NCI-H1436 treated with DMSO at 0.1 percent for 48 hours (cell line): ENCODE results near the gene PYGB.
"Not testable (repeated sequence)": the region's sequence is repeated elsewhere in the genome, so short reads cannot be mapped to it uniquely, and the experiment has no call there.

ENCODE experiments used
- DNase-seq: peaks from one replicate; lab custom pipeline; 2025; lab: John Stamatoyannopoulos, UW

Gene PYGB

GRCh38 chr20:25314497-25315417 is 66.9 kb downstream of the PYGB start:
- DNase-seq: no peak

- DNase-seq: no peak
Measured at GRCh38 chr20:25315418-25316210, 67.7 kb downstream of the PYGB start.

GRCh38 chr20:25316506-25317190 is 68.8 kb downstream of the PYGB start:
- no peak for DNase-seq

DNA sequence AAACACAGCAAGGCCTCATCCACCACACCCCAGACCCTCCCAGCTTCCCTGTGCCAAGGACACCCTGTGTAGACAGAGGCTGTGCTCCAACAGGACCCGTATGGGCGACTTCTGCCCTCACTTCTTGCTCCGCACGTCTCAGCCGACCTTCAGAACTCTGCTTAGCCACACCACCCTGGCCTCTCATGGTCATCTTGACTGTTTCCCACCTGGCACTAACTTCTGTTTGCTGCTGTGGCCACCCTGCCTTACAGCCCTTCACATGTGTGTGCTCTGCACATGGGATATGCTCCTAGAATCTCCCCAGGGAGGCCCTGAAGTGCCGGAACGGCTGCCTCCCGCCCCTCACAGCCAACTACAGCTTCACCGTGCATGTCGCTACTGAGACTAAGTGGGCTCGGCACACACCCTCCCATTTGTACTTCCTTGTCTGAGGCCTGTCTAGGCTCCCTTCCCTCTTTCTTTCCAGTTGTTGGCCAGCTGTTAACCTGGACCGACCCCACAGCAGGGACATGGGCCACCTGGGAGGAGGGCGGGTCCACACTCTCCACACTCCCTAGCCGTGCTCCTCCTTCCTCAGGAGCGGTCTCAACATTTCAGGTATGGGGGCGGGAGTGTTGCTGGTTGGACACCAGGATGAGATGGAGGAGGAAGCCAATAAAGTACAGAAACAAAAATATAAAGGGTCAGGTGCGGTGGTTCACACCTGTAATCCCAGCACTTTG is 69.6 kb downstream of the PYGB start:
- no peak for DNase-seq

DNA sequence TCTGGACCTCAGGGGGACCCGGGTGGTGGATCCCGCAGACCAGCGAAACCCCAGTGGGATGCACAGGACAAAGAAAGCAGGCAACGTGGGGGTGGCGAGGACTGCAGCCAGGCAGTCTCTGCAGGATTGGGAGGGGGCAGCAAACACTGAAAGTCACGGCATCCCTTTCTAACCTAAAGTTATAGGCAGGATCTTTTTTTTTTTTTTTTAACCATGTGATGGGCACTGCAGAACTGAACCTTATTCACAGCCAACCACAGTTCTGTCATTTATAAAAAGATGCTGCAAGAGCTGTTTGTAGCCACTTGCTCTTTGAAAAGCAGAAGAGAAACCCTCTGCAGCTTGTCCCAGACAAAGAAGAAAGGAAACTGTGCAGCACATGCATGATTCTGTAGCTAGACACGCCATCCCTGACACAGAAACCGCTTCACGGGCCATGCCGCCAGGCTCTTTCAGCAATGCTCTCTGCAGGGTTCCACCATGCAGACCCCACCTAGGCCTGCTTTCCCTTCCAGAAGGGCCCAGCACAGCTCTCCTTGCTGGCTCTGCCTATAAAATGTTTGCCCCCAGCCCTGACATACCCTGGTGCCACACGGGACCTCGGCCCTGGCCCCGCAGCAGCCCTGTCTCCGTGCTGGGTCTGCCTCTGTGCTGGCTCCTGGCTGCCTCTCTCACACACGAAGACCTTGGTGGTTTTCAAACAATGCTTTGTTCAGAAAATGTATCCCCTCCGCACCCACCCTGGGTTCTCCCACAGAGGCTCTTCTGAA is 70.8 kb downstream of the PYGB start:
- no peak for DNase-seq

DNA sequence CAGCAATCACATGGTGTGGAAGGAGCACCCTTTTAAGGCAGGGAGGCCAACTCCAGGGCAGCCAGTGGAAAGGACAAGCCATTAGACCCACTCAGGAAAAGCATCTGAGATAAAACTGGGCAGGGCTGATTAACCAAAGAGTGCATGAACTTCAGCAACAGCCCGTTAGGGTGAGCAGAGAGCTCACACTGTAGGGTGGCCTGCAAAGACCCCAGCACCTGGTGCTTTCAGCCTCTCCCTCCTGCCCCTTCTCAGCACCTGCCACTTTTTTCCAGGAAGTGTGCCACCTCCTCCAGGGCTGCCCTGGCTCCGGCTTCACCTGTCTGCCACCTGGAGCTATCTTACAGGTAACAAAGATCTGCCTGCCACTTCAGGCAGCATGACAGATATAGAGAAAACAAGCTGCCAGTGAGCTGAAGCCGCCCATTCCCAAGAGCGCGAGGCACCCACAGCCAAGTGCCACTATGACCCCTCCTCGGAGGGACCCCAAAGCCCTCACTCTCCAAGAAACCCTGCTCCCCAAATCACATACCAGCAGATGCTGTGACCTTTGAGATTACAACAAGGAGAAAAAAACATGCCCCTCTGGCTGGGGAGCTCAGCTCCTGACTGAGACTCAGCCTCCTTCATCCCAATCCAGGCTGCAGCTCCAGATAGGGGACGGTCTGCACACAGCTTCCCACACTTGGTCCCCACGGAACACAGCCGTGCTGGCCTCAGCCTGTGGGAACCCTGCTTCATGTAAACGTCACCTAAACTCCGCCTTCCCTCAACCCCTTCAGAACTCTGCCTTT is 71.6 kb downstream of the PYGB start:
- no peak for DNase-seq

DNA sequence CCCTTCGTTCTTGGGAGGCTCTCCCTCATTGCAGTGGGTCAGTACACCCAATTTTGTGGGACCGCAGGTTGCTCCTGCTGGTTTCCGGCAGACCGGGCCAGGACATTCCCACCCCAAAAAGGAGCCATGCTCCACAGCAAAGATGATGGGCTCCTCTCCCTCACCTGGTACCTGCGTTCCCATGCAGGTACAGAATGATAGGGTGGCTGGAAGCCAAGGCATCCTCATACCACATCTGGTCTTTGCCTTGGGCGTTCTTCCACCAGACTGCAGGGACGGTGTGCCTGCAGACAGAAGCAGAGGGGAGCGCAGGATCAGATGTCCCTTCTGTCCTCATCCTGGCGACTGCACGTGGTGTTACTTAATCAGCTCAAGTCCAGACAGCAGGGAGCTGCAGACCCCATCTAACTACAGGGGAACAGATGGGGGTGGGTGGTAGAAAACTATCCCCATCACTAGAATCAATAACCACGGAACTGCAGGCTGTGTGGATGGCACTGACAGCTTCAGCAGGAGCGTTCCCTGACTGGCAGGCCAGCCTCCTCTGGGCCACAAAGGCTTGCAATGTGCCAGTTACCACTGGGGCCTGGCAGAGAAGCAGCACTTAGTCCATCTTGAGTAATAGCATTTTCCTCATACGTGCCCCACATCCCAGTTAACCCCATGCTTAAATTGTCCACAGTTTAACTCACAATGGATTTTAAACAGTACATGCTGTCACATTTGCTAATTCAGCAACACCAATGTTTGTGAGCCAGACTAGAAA is 72.3 kb downstream of the PYGB start:
- no peak for DNase-seq

DNA sequence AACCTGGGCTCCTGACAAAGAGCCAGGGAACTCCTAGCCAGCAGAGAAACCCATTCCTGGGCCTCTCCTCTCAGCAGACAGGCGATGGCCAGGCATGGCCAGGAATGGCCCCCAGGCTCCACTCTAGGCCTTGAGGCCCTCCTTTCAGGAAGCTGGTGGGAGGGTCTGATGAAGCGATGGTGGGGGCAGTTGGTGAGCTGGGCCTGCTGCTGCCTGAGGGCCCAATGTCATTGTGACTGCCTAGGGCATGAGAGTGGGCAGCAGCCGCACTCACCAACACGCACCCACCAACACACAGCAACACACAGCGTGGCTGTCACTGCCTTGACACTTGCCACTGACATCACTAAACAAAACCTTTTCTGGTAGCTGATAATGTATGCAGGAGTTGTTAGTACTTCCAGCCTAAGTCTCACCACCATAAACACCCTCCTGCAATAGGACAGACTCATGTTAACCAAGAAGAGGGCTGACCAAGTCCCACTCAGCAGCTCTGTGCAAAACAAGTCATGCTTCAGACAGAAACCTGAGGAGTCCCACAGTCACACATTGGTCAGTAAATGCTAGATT is 73.5 kb downstream of the PYGB start:
- DNase-seq: no peak

DNA sequence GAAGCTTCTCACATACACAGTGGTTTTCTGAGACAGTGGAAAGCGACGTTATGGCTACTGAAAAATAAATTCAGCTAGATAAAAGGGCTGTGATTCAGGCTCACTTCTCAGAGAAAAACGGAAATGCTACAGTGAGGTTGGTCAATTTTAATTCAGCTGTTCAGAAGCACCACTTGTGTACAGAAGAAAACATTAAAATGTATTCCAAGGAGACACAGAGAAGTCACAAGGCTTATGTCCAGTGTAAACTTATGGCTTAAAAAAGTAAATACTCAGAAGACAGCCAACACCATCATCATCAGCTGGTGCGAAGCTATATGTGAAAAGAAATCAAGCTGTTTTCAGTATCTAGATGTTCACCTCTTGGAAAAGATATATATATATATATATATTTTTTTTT is 74.1 kb downstream of the PYGB start:
- DNase-seq: no peak

- no peak for DNase-seq
Measured at GRCh38 chr20:25323496-25324246, 75.8 kb downstream of the PYGB start.

GRCh38 chr20:25324412-25324811 is 76.5 kb downstream of the PYGB start:
- no peak for DNase-seq

- no peak for DNase-seq
Measured at GRCh38 chr20:25325073-25325472, 77.2 kb downstream of the PYGB start.

GRCh38 chr20:25325997-25326396 is 78.1 kb downstream of the PYGB start:
- DNase-seq: no peak

DNA sequence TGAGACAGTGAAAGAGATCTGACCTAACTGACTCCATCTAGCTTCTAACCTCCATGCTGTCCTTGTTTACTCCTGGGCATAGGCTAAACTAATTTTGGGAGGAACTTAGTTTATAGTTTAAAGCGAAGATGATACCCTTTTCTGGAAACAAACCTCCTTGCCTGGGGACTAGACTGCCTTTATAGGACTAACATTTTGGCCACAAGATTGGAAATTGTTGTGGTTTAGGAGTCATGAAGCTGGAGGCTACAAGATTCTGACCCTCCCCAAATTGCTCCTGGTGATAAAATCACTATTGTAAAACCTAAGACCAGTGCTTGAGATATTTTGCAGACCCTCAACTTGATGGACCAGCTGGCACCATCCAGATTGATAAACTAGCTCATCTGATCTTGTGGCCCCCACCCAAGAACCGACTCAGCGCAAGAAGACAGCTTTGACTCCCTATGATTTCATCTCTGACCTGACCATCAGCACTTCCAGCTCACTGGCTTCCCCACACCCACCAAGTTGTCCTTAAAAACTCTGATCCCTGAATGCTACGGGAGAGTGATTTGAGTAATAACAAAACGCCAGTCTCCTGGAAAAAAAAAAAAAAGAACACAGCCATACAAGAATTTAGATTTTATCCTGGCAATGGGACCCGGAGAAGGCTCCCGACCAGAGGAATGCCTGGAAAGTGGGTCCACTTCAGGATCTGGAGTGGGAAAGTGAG is 79.8 kb downstream of the PYGB start:
- DNase-seq: no peak

DNA sequence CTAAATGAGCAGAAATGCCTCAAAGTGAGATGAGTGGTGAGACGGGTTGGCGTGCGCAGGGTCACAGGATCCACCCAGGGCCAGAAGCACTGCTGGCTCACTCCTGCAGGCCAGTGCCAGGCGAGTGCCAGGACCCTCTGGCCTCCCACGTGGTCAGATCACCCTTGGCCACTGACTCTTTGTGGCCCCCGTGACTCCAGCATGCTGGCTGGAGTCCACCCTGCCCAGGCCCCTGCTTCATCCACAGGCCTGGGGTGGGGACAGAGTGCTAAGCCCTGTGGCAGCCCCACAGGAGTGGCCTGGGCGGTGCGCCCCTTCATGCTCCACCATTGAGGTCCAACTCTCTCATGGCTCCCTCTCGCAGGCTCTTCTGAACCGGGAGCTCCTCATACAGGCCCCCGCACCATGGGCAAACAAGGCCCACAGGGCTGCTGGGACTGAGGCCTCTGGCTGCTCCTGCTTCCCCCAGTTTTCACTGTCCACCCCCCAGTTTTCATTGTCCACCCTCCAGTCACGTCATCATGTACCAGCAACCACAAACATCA is 81.1 kb downstream of the PYGB start:
- DNase-seq: no peak

DNA sequence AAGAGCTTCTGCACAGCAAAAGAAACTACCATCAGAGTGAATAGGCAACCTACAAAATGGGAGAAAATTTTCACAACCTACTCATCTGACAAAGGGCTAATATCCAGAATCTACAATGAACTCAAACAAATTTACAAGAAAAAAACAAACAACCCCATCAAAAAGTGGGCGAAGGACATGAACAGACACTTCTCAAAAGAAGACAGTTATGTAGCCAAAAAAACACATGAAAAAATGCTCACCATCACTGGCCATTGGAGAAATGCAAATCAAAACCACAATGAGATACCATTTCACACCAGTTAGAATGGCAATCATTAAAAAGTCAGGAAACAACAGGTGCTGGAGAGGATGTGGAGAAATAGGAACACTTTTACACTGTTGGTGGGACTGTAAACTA is 87.1 kb downstream of the PYGB start:
- DNase-seq: not testable (repeated sequence)
